DMS114 treated with DMSO at 0.1 percent for 48 hours (cell line): ENCODE data around the gene LRP1.

Experiments used
- DNase-seq: peaks from one replicate; lab custom pipeline; 2025; ENCODE audit not compliant: unreplicated experiment; lab: John Stamatoyannopoulos, UW

LRP1 gene

GRCh38 chr12:57133013-57133569, 4.8 kb downstream of the LRP1 start:
- DNase-seq = no peak

- no peak for DNase-seq
These were observed 5.6 kb downstream of the LRP1 start for GRCh38 chr12:57133916-57134315.

DNA sequence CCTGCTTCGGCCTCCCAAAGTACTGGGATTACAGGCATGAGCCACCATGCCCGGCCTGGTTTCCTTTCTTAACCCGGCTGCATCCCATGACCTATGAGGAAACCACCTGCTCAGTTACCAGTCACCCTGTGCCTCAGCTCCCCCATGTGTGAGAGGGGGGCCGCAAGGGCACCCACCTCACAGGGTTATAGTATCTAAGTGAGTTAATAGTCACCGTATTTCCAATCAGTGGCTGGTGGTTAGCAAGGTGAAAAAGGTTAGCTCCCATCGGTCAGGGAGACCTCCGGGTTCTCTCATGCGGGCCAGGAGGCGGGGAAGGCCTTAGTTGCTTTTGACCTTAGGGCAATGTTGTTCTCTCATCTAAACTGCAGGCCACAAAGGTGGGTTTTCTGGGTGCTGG, 6.7 kb downstream of the LRP1 start:
- no peak for DNase-seq

- no peak for DNase-seq
These were observed 7.4 kb downstream of the LRP1 start for GRCh38 chr12:57135527-57136326.

- no peak for DNase-seq
These were observed 10.4 kb downstream of the LRP1 start for GRCh38 chr12:57138526-57139272.

DNA sequence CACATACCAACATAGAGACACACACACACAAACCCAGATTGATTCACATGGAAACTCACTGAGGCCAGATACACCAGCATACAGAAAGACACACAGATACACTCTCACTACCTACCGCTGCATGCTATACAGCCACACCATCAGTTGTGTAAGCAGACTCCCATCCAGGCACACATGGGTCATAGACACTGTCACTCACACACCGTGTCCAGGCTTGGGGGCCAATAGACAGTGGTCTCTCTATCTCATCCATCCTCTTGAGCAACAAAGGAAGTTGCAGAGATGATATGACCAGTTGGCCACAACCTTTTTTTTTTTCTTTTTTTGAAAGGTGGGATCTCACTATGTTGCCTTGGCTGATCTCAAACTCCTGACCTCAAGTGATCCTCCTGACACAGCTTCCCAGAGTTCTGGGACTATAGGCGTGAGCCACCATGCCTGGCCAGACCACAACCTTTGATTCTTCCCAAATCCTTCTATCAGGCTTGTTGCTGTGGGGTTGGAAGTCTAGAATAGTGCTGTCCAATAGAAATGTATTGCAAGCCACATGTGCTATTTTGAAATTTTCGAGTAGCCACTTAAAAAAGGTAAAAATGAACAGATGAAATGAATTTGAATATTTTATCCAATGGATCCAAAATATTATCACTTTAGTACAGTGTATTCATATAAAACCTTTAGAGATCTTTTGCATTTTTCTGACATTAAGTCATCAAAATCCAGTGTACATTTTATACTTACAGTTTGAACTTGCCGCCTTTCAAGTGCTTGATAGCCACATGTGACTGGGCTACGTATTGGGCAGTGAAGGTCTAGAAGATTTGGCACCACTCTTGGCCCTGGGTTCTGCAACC, 11.7 kb downstream of the LRP1 start:
- no peak for DNase-seq

- no peak for DNase-seq
These were observed 13.0 kb downstream of the LRP1 start for GRCh38 chr12:57141249-57141648.

DNA sequence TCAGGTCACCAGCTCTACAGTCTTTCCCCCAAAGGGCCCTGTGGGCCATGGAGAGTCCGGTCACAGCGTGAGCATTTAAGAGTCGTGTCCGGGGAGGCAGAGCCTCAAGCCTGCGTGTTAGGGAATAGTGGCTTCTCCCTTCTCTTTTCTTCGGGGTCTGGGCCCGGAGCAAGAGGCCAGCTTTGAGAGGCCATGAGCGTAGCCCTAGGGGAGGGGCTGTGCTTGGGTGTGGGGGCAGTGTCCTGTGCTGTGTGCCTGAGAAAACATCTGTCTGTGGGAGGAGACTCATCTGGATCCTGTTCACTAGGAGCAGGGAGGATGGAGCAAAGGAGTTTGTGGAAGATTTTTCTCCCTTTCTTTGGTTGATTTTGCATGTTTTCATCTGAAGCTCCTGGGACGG, 13.8 kb downstream of the LRP1 start:
- DNase-seq = no peak

DNA sequence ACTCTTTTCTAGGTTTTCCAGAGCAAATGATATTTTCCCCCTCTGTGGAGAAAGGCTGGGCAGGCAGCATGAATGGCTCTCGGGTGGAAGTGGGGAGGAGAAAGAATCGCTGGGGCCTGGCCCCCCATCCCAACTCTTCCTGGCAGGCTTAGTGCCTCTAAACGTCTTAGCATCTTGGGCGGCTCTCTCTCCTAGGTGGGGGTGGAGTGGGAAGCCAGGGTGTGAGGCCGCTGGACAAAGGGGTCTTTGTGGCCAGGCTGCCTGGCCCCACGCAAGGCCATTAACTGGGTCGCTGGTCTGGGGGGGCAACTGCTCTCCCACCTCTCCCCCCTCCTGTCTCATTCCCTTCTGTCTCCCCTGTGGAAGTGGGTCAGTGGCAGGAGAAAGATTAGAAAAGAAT, 14.4 kb downstream of the LRP1 start:
- DNase-seq = no peak

GRCh38 chr12:57143454-57143853, 15.2 kb downstream of the LRP1 start:
- no peak for DNase-seq

DNA sequence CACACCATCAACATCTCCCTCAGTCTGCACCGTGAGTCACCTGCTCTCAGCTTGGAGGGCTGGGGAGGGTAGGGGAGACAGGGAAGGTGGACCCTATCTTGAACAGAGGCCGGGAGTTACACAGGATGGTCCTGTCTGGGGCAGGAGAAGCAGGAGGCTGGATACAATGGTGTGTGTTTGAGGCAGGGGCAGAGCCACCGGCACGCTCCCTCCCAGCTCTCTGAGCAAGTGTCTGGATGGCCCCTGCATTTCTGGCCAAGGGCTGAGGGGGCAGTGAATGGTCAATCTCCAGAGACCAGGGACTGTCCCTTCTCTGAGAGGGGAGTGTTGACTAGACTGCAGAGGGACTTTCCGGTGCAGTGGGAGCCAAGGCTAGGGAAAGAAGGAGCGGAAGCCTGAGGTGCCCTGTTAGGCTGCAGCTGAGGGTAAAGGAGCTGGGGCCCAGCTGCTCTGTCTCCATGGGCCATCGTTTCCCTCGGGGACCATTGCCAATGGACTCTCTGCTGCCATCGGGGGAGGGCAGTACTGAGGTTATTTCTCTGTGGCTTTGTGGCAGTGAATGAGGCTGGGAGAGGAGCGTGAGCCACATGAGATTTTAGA, 17.3 kb downstream of the LRP1 start:
- no peak for DNase-seq

- no peak for DNase-seq
These were observed 17.8 kb downstream of the LRP1 start for GRCh38 chr12:57146092-57146491.

- no peak for DNase-seq
These were observed 19.0 kb downstream of the LRP1 start, which contains the start of gene LRP1-AS for GRCh38 chr12:57146961-57147944. LRP1-AS (minus strand) TSS chr12:57147619.

- no peak for DNase-seq
These were observed 20.4 kb downstream of the LRP1 start for GRCh38 chr12:57148469-57149244.

DNA sequence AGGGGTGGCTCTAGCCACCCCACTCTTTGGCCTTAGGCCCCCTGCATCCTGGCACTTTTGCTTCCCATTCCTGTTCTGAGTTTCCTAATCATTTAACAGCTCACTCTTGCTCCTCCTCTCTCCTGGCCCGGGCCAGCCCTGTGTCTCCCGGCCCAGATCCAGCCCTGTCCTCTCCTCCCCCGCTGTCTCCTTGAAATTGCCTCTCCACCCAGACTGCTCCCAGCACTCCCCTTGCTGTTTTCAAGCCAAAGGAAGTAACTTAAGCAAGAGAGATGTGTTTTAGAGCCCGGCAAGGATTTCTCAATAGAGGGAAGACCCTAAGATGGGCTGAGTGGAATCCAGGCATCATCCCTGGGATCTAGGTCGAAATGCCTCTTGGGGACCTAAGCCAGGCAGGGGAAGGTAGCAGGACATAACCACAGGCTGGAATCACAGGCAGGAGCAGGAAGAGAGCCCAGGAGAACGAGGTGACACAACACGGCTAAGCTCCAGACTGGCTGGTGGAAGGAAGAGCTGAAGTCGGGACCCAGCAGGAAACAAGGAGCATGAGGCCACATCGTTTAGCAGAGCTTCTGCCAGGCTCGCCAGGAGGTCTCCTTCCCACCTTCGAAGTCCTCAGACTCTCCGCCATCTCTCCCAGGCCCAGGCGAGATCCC, 21.1 kb downstream of the LRP1 start:
- no peak for DNase-seq

GRCh38 chr12:57150400-57151000, 22.2 kb downstream of the LRP1 start:
- DNase-seq = no peak

DNA sequence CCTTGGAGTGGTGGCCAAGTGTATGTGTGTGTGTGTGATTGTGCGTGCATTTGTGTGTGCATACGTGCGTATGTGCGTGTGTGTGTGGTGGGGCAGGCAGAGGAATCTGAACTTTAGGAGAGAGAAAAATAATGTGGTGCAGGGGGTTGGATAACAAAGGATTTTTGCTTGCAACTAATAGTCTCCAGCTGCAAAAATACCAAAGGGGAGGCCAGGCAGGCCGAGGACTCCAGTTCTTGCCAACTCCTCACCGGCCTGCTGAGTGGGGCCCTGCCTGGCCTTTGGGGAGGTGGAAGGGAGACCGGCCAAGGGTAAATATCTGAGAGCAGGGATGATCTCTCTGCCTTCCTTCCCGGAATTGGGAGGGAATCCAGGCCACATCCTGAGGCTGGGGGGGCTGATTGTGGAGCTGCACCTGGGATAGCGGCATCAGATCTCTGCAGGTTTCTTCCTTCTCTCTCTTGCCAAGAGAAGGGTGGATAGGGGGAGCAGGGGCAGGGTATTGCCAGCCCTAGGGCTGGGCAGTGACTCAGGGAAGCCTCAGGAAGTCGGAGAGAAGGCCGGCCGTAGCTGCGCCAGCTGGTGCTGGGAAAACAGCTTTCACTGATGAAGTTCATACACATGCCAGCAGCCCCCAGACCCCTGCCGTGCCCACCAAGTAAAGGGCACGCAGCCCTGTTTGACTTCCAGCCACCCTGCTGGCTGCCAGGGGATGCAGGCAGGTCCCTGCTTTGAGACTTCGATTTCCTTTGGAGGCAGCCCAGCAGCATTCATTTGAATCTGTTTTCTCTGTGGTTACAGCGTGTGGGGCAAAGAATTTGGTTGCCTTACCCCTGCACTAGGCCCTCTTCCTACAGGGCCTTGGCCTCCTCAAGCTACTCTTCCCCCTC, 23.7 kb downstream of the LRP1 start:
- no peak for DNase-seq
